Activated T-cell treated with anti-CD3 and anti-CD28 coated beads, Interleukin-2, amount 50 U/mL, for 4 hours (primary cell): ENCODE data around the gene AUTS2. TPM values are rescaled to one million over a fixed set of nuclear protein-coding genes. Genes with fewer than 3 reads are reported as not detected.
A peak's percentile ranks its signal among the peaks of the same experiment; 100 is the strongest.
"Not testable (repeated sequence)": the region's sequence is repeated elsewhere in the genome, so short reads cannot be mapped to it uniquely, and the experiment has no call there.

ENCODE experiments used
- ATAC-seq, 2 donors: fragments of 200-7000 bp; cut with Tn5 transposase; one replicate each; pipeline ENCODE4 v1.10.0; 2021
- DNase-seq: peaks from one replicate; pipeline ENCODE4 v3.0.0-alpha.2; 2020
- H3K27me3 Mint-ChIP-seq: one replicate; pipeline ENCODE4 v1.8.0; 2021; ENCODE audit warnings: low read depth, mixed read lengths
- H3K36me3 Mint-ChIP-seq: one replicate; pipeline ENCODE4 v1.8.0; 2022; ENCODE audit warnings: mixed read lengths; ENCODE audit not compliant: insufficient read depth
- H3K4me1 Mint-ChIP-seq: one replicate; pipeline ENCODE4 v1.8.0; 2021; ENCODE audit warnings: low read depth, mixed read lengths
- H3K4me3 Mint-ChIP-seq: one replicate; pipeline ENCODE4 v1.8.0; 2021; ENCODE audit warnings: mild to moderate bottlenecking, moderate library complexity, mixed read lengths
- H3K9me3 Mint-ChIP-seq: one replicate; pipeline ENCODE4 v1.8.0; 2021; ENCODE audit warnings: mixed read lengths
- total RNA-seq, 3 donors: library from RNA; stranded (reverse); gene quantifications; one replicate each; pipeline ENCODE4 v1.2.1, GENCODE V29; 2021

The AUTS2 gene
- total RNA-seq, 3 donors from 2014 or later, result 1.4 to 4.4 (median 2.8) TPM

GRCh38 chr7:70720191-70720873 lies 1122.1 kb downstream of the AUTS2 start:
- DNase-seq (no peak), ATAC-seq (no peak)
- Mint-ChIP-seq H3K9me3 (no peaks in the 10 kb centered on the region), H3K4me1 (peaks cover 10% of the 10 kb centered on the region), H3K4me3 (no peak overlapping the region), H3K36me3 (no peaks in the 10 kb centered on the region), H3K27me3 (no peaks in the 10 kb centered on the region)

- Mint-ChIP-seq H3K9me3 (no peaks in the 10 kb centered on the region), H3K27me3 (no peaks in the 10 kb centered on the region), H3K4me3 (no peak overlapping the region), H3K36me3 (no peaks in the 10 kb centered on the region), H3K4me1 (peaks cover 10% of the 10 kb centered on the region)
- ATAC-seq, result no peak
- no peak for DNase-seq
Measured at GRCh38 chr7:70721500-70721899, 1123.2 kb downstream of the AUTS2 start.

- ATAC-seq, result no peak
- H3K36me3 Mint-ChIP-seq, result no peaks in the 10 kb centered on the region
- no peaks in the 10 kb centered on the region for H3K27me3 Mint-ChIP-seq
Measured at GRCh38 chr7:70723339-70723738, 1125.1 kb downstream of the AUTS2 start.

GRCh38 chr7:70725448-70725847 lies 1127.2 kb downstream of the AUTS2 start:
- no peak overlapping the region for H3K4me3 Mint-ChIP-seq
- no peak for DNase-seq
- no peaks in the 10 kb centered on the region for H3K27me3 Mint-ChIP-seq
- peaks cover 6% of the 10 kb centered on the region for H3K9me3 Mint-ChIP-seq
- no peaks in the 10 kb centered on the region for H3K36me3 Mint-ChIP-seq
- no peaks in the 10 kb centered on the region for H3K4me1 Mint-ChIP-seq
- ATAC-seq, result no peak

More at GRCh38 chr7:70723339-70723738, 1125.1 kb downstream of the AUTS2 start:
- Mint-ChIP-seq H3K9me3 (no peaks in the 10 kb centered on the region), H3K4me1 (peaks cover 5% of the 10 kb centered on the region), H3K4me3 (no peak overlapping the region)
- DNase-seq, result no peak

GRCh38 chr7:70726294-70726693 lies 1128.0 kb downstream of the AUTS2 start:
- Mint-ChIP-seq H3K4me1 (no peaks in the 10 kb centered on the region), H3K27me3 (no peaks in the 10 kb centered on the region), H3K36me3 (no peaks in the 10 kb centered on the region), H3K9me3 (peaks cover 9% of the 10 kb centered on the region), H3K4me3 (no peak overlapping the region)
- no peak for ATAC-seq
- no peak for DNase-seq

- H3K36me3 Mint-ChIP-seq, result no peaks in the 10 kb centered on the region
- no peak overlapping the region for H3K4me3 Mint-ChIP-seq
- H3K27me3 Mint-ChIP-seq, result no peaks in the 10 kb centered on the region
- no peak for DNase-seq
- peaks cover 9% of the 10 kb centered on the region for H3K9me3 Mint-ChIP-seq
- H3K4me1 Mint-ChIP-seq, result no peaks in the 10 kb centered on the region
- ATAC-seq, result no peak
Measured at GRCh38 chr7:70726951-70727378, 1128.7 kb downstream of the AUTS2 start.

GRCh38 chr7:70727861-70728260 lies 1129.6 kb downstream of the AUTS2 start:
- ATAC-seq (no peak), DNase-seq (no peak)
- Mint-ChIP-seq H3K36me3 (no peaks in the 10 kb centered on the region), H3K27me3 (no peaks in the 10 kb centered on the region), H3K4me1 (peaks cover 4% of the 10 kb centered on the region), H3K4me3 (no peak overlapping the region), H3K9me3 (peaks cover 9% of the 10 kb centered on the region)

- DNase-seq (no peak), ATAC-seq (no peak)
- Mint-ChIP-seq H3K36me3 (no peaks in the 10 kb centered on the region), H3K9me3 (peaks cover 9% of the 10 kb centered on the region), H3K4me3 (no peak overlapping the region), H3K4me1 (peaks cover 4% of the 10 kb centered on the region), H3K27me3 (no peaks in the 10 kb centered on the region)
Measured at GRCh38 chr7:70728872-70729552, 1130.7 kb downstream of the AUTS2 start.

GRCh38 chr7:70729553-70730157 lies 1131.4 kb downstream of the AUTS2 start:
- H3K4me3 Mint-ChIP-seq, ATAC-seq, H3K36me3 Mint-ChIP-seq, H3K4me1 Mint-ChIP-seq, DNase-seq, H3K9me3 Mint-ChIP-seq, H3K27me3 Mint-ChIP-seq: not testable (repeated sequence)

GRCh38 chr7:70730451-70731110 lies 1132.3 kb downstream of the AUTS2 start:
- Mint-ChIP-seq H3K4me3 (no peak overlapping the region), H3K27me3 (no peaks in the 10 kb centered on the region), H3K36me3 (no peaks in the 10 kb centered on the region), H3K9me3 (peaks cover 9% of the 10 kb centered on the region), H3K4me1 (peaks cover 8% of the 10 kb centered on the region)
- DNase-seq (no peak), ATAC-seq (no peak)

GRCh38 chr7:70733090-70733489 lies 1134.8 kb downstream of the AUTS2 start:
- no peaks in the 10 kb centered on the region for H3K36me3 Mint-ChIP-seq
- no peak for ATAC-seq
- H3K4me1 Mint-ChIP-seq, result peaks cover 21% of the 10 kb centered on the region
- no peak for DNase-seq
- no peaks in the 10 kb centered on the region for H3K27me3 Mint-ChIP-seq
- peaks cover 9% of the 10 kb centered on the region for H3K9me3 Mint-ChIP-seq
- H3K4me3 Mint-ChIP-seq, result no peak overlapping the region

- H3K4me3 Mint-ChIP-seq, result no peak overlapping the region
- peaks cover 6% of the 10 kb centered on the region for H3K9me3 Mint-ChIP-seq
- H3K36me3 Mint-ChIP-seq, result no peaks in the 10 kb centered on the region
- no peak for DNase-seq
- ATAC-seq, result no peak
- H3K27me3 Mint-ChIP-seq, result no peaks in the 10 kb centered on the region
- peaks cover 28% of the 10 kb centered on the region for H3K4me1 Mint-ChIP-seq
Measured at GRCh38 chr7:70734411-70734810, 1136.1 kb downstream of the AUTS2 start.

- H3K27me3 Mint-ChIP-seq, result no peaks in the 10 kb centered on the region
- no peak overlapping the region for H3K4me3 Mint-ChIP-seq
- peaks cover 29% of the 10 kb centered on the region for H3K4me1 Mint-ChIP-seq
- ATAC-seq (no peak), DNase-seq (no peak)
- H3K36me3 Mint-ChIP-seq, result no peaks in the 10 kb centered on the region
- H3K9me3 Mint-ChIP-seq, result peaks cover 4% of the 10 kb centered on the region
Measured at GRCh38 chr7:70735313-70735712, 1137.0 kb downstream of the AUTS2 start.

- Mint-ChIP-seq H3K36me3 (no peaks in the 10 kb centered on the region), H3K4me3 (peak overlapping the region; percentile 4), H3K4me1 (peaks cover 29% of the 10 kb centered on the region), H3K9me3 (no peaks in the 10 kb centered on the region), H3K27me3 (no peaks in the 10 kb centered on the region)
- DNase-seq (no peak), ATAC-seq (no peak)
Measured at GRCh38 chr7:70736715-70737460, 1138.6 kb downstream of the AUTS2 start.
